ENCODE measurements around the gene TC2N. TPM values are rescaled to one million over a fixed set of nuclear protein-coding genes. Genes with fewer than 3 reads are reported as not detected.

TC2N gene
- total and polyA plus RNA-seq, 2 of the 4 experiments (the other 2 are of a cell fraction), result 0.03 to 0.18 TPM

DNA sequence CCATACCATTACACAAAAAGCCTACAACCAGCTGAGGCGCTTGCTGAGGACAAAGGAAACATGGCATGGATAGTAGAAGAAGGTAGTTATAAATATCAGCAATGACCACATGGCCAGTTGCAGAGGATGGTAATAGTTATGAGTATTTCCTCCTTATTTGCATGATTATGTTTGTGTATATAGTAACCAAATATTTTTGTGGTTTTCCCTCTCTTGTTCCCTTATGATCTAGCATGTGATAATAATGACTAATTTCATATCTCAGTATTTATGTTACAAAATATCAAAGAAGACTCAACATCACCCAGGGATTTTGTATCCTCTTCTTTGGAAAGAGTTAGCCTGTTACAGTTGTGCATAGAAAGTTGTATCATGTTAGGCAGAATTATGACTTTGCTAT lies 122.0 kb downstream of the TC2N start:
- POLR2A ChIA-PET (ENCODE audit: unreplicated experiment), result no interaction called here
- no peak overlapping the region for H2AK9ac ChIP-seq (replicated peaks; ENCODE audit: low read depth, low read length, poor library complexity)
- H3K23ac ChIP-seq (ENCODE audit: low read depth, low read length), result no peak overlapping the region
- H3K9me1 ChIP-seq (ENCODE audit: insufficient read depth, low read length), result no peaks in the 10 kb centered on the region
- H2BK5ac ChIP-seq (ENCODE audit: low read depth, low read length, poor library complexity, severe bottlenecking), result no peak overlapping the region
- H4K8ac ChIP-seq (ENCODE audit: low read depth in 2 of 2, low read length in 2 of 2), result no peak overlapping the region
- H2BK15ac ChIP-seq (ENCODE audit: low read depth, low read length), result no peak overlapping the region
- no peak overlapping the region for H3K4me2 ChIP-seq (ENCODE audit: low read depth, low read length)
- H3K56ac ChIP-seq (ENCODE audit: extremely low read depth, insufficient read depth, low read length), result no peak overlapping the region
- no CpG with 5 or more reads among the region's 1 CpG for WGBS, 2 experiments (ENCODE audit: extremely low coverage in 2 of 2, insufficient read length in 1 of 2)
- no peaks in the 10 kb centered on the region for H3K36me3 ChIP-seq (ENCODE audit: control insufficient read depth, insufficient read depth, low read length)
- BruUV-seq (replicated peaks), result no TSS peak
- no peak overlapping the region for H2AK5ac ChIP-seq (ENCODE audit: low read depth, low read length)
- no peaks in the 10 kb centered on the region for H4K20me1 ChIP-seq (ENCODE audit: insufficient read depth, low read length)
- no peak overlapping the region for H3K27ac ChIP-seq (ENCODE audit: insufficient read depth, low read length)
- H3K9ac ChIP-seq (ENCODE audit: low read depth, low read length), result no peak overlapping the region
- H3K14ac ChIP-seq (replicated peaks; ENCODE audit: low read depth, low read length), result no peak overlapping the region
- no peaks in the 10 kb centered on the region for H3K9me3 ChIP-seq (ENCODE audit: control insufficient read depth, insufficient read depth, low read length)
- no peak overlapping the region for H2BK120ac ChIP-seq (ENCODE audit: low read depth, low read length)
- no peak overlapping the region for H3K18ac ChIP-seq (ENCODE audit: low read depth, low read length)
- H3K4me3 ChIP-seq (ENCODE audit: insufficient read depth, low read depth, low read length), result no peak overlapping the region
- no peaks in the 10 kb centered on the region for H3K27me3 ChIP-seq (ENCODE audit: control insufficient read depth, insufficient read depth, low read length)
- DNase-seq, result no peak
- H3K4ac ChIP-seq (ENCODE audit: low read depth, low read length), result no peak overlapping the region
- no peak overlapping the region for H2AFZ ChIP-seq (replicated peaks; ENCODE audit: low read length, poor library complexity)
- in situ Hi-C loops (cut with MboI; ENCODE audit: low sequenced_read_pairs) (no loop called here), dilution Hi-C loops (cut with HindIII; ENCODE audit: low sequenced_read_pairs, unreplicated experiment) (no loop called here), intact Hi-C loops (cut with micrococcal nuclease) (no loop called here)
- no peak overlapping the region for H2BK20ac ChIP-seq (ENCODE audit: low read depth, low read length)
- no peaks in the 10 kb centered on the region for H3K4me1 ChIP-seq (ENCODE audit: control insufficient read depth, insufficient read depth, low read length)
- H4K91ac ChIP-seq (ENCODE audit: insufficient read depth, low read depth, low read length), result no peak overlapping the region
- CTCF ChIA-PET, result no interaction called here
- H3K79me1 ChIP-seq (ENCODE audit: low read depth in 1 of 2, low read length in 2 of 2), result no peaks in the 10 kb centered on the region
- ATAC-seq (ENCODE audit: low read depth), result no peak
- TF ChIP-seq BHLHE40 (IDR thresholded peaks at IDR 0.05; ENCODE audit: low read depth, low read length), result no peak
- TF ChIP-seq POLR2A (IDR thresholded peaks at IDR 0.05; ENCODE audit: low read depth, low read length), result no peak
- TF ChIP-seq SMC3 (IDR thresholded peaks at IDR 0.05; ENCODE audit: low read depth, low read length), result no peak
- H4K5ac ChIP-seq (ENCODE audit: low read depth, low read length), result no peak overlapping the region
